AG04450 (cell line): ENCODE results near the gene L3MBTL4. TPM values are rescaled to one million over a fixed set of nuclear protein-coding genes. Genes with fewer than 3 reads are reported as not detected.

Experiments
- CTCF ChIA-PET: fragments of 300-600, 350-600 bp; formaldehyde crosslinking; extraction: SDS; loops from one replicate; lab custom pipeline; 2022; ENCODE audit warnings: antibody characterized with exemption, inconsistent platforms; lab: Charles Lee
- POLR2A ChIA-PET: fragments of 350-600 bp; formaldehyde crosslinking; extraction: SDS; loops from one replicate; lab custom pipeline; 2021; ENCODE audit warnings: antibody characterized with exemption, inconsistent platforms; lab: Yijun Ruan, JAX
- DNase-seq: peaks from one replicate; pipeline ENCODE4 v3.0.0-alpha.2; 2011; ENCODE audit warnings: low read depth, low spot score
- H3K27ac ChIP-seq: one replicate; pipeline ENCODE4 v1.5.1; 2012; ENCODE audit warnings: low read depth, low read length, control low read depth
- H3K27me3 ChIP-seq: one replicate; pipeline ENCODE4 v1.6.0; 2012; ENCODE audit warnings: low read length; ENCODE audit not compliant: control insufficient read depth, insufficient read depth
- H3K4me3 ChIP-seq: 2 replicates; pipeline ENCODE4 v1.5.1; 2011; ENCODE audit warnings: mild to moderate bottlenecking, low read depth, low read length, control low read depth
- H3K9me3 ChIP-seq: 2 replicates; pipeline ENCODE4 v1.5.1; 2012; ENCODE audit warnings: low read length; ENCODE audit not compliant: control insufficient read depth, insufficient read depth
- CTCF ChIP-seq: IDR thresholded peaks from 2 replicates; pipeline ENCODE4 v1.5.1; 2011; ENCODE audit warnings: low read depth, low read length, control low read depth, inconsistent platforms
- polyA plus RNA-seq: library from polyadenylated mRNA; depleted of rRNA; stranded (reverse); fragments of >200 nt; gene quantifications from 2 replicates; pipeline ENCODE4 v1.2.3, GENCODE V29; 2011

L3MBTL4 gene
- polyA plus RNA-seq, 1 experiment: 0.05 TPM

- DNase-seq: no peak
- TF ChIP-seq CTCF: no peak
- Histone ChIP-seq H3K27ac (no peak overlapping the region), H3K27me3 (no peaks in the 10 kb centered on the region), H3K4me3 (no peak overlapping the region), H3K9me3 (no peaks in the 10 kb centered on the region)
- CTCF ChIA-PET: no interaction called here
- POLR2A ChIA-PET: no interaction called here
Measured at GRCh38 chr18:6323319-6323889, 91.3 kb downstream of the L3MBTL4 start.

GRCh38 chr18:6315517-6316331, 99.0 kb downstream of the L3MBTL4 start:
- POLR2A ChIA-PET: no interaction called here
- TF ChIP-seq CTCF: no peak
- CTCF ChIA-PET: no interaction called here
- H3K27me3 ChIP-seq: no peaks in the 10 kb centered on the region
- no peak for DNase-seq
- H3K9me3 ChIP-seq: no peaks in the 10 kb centered on the region
- no peak overlapping the region for H3K4me3 ChIP-seq
- H3K27ac ChIP-seq: no peak overlapping the region

- POLR2A ChIA-PET: no interaction called here
- Histone ChIP-seq H3K4me3 (no peak overlapping the region), H3K27me3 (no peaks in the 10 kb centered on the region), H3K9me3 (no peaks in the 10 kb centered on the region), H3K27ac (no peak overlapping the region)
- no peak for TF ChIP-seq CTCF
- DNase-seq: no peak
- CTCF ChIA-PET: no interaction called here
Measured at GRCh38 chr18:6313415-6313814, 101.3 kb downstream of the L3MBTL4 start.

GRCh38 chr18:6311456-6312215, 103.1 kb downstream of the L3MBTL4 start:
- POLR2A ChIA-PET: no interaction called here
- H3K27me3 ChIP-seq: no peaks in the 10 kb centered on the region
- CTCF ChIA-PET: no interaction called here
- TF ChIP-seq CTCF: no peak
- DNase-seq: no peak
- H3K9me3 ChIP-seq: no peaks in the 10 kb centered on the region
- H3K4me3 ChIP-seq: no peak overlapping the region
- H3K27ac ChIP-seq: no peak overlapping the region

- ChIA-PET POLR2A (no interaction called here), CTCF (no interaction called here)
- no peak overlapping the region for H3K27ac ChIP-seq
- no peak overlapping the region for H3K4me3 ChIP-seq
- H3K9me3 ChIP-seq: no peaks in the 10 kb centered on the region
- TF ChIP-seq CTCF: no peak
- no peaks in the 10 kb centered on the region for H3K27me3 ChIP-seq
- DNase-seq: no peak
Measured at GRCh38 chr18:6310714-6311113, 104.0 kb downstream of the L3MBTL4 start.
